A673 (cell line): ENCODE results near the gene PIAS4. TPM values are rescaled to one million over a fixed set of nuclear protein-coding genes. Genes with fewer than 3 reads are reported as not detected.
A peak's percentile ranks its signal among the peaks of the same experiment; 100 is the strongest.
"Not testable (repeated sequence)": the region's sequence is repeated elsewhere in the genome, so short reads cannot be mapped to it uniquely, and the experiment has no call there.

ENCODE experiments used
- BruUV-seq: library from RNA; stranded (reverse); fragments of 400-500 nt; replicated peaks from 2 replicates; lab custom pipeline; 2021; lab: Mats Ljungman, UMichigan
- CTCF ChIA-PET: fragments of 300-600 bp; sonication (Branson Sonifier 250); formaldehyde crosslinking; loops from one replicate; lab custom pipeline; 2022; ENCODE audit warnings: antibody characterized with exemption; lab: Charles Lee
- POLR2A ChIA-PET: fragments of 300-600 bp; sonication (Branson Sonifier 250); formaldehyde crosslinking; loops from one replicate; lab custom pipeline; 2022; ENCODE audit warnings: antibody characterized with exemption; ENCODE audit not compliant: low non-redundant PET; lab: Charles Lee
- DNase-seq: peaks from one replicate; pipeline ENCODE4 v3.0.0-alpha.2; 2015; ENCODE audit warnings: low spot score
- H3K27ac ChIP-seq: fragments of 200-600 bp; sonication (generic); 2 replicates; pipeline ENCODE4 v1.5.1; 2016; ENCODE audit warnings: mixed run types, low read depth, mild to moderate bottlenecking, mixed read lengths, antibody characterized with exemption, low read length; ENCODE audit not compliant: poor library complexity, severe bottlenecking
- H3K27me3 ChIP-seq: fragments of 200-600 bp; sonication (generic); replicated peaks from 2 replicates; pipeline ENCODE4 v1.6.1; 2017; ENCODE audit warnings: mixed run types, low read depth, mild to moderate bottlenecking, mixed read lengths, antibody characterized with exemption, low read length; ENCODE audit not compliant: insufficient read depth, poor library complexity
- H3K36me3 ChIP-seq: fragments of 200-600 bp; sonication (generic); 2 replicates; pipeline ENCODE4 v1.6.1; 2016; ENCODE audit warnings: mixed run types, mild to moderate bottlenecking, mixed read lengths, antibody characterized with exemption, low read length; ENCODE audit not compliant: insufficient read depth, poor library complexity, severe bottlenecking
- H3K4me1 ChIP-seq: fragments of 200-600 bp; sonication (generic); 2 replicates; pipeline ENCODE4 v1.6.1; 2017; ENCODE audit warnings: mixed run types, mild to moderate bottlenecking, mixed read lengths, antibody characterized with exemption, low read length; ENCODE audit not compliant: insufficient read depth, poor library complexity, severe bottlenecking
- H3K4me3 ChIP-seq: fragments of 200-600 bp; sonication (generic); 2 replicates; pipeline ENCODE4 v1.5.1; 2016; ENCODE audit warnings: low read depth, mixed run types, mild to moderate bottlenecking, mixed read lengths, low read length; ENCODE audit not compliant: poor library complexity, severe bottlenecking
- H3K9me3 ChIP-seq: fragments of 200-600 bp; sonication (generic); 2 replicates; pipeline ENCODE4 v1.6.1; 2016; ENCODE audit warnings: mixed run types, low read depth, mild to moderate bottlenecking, mixed read lengths, antibody characterized with exemption, low read length; ENCODE audit not compliant: poor library complexity, severe bottlenecking
- EZH2 ChIP-seq: fragments of 200-600 bp; sonication (generic); IDR thresholded peaks from 2 replicates; pipeline ENCODE4 v1.6.1; 2017; ENCODE audit warnings: borderline replicate concordance, low read depth, mild to moderate bottlenecking, mixed read lengths, antibody characterized with exemption, low read length; ENCODE audit not compliant: poor library complexity, severe bottlenecking
- intact Hi-C: fragments of 100-400 bp; cut with micrococcal nuclease; formaldehyde crosslinking; loops from one replicate; pipeline ENCODE4 v1.10.0; 2022; ENCODE audit not compliant: unreplicated experiment
- total RNA-seq: library from RNA; stranded (reverse); gene quantifications from 2 replicates; pipeline ENCODE4 v1.2.3, GENCODE V29; 2021
- TF ChIP-seq, protein P1 (sequence below): fragments of 300-800, 200-600 bp; sonication (generic); conservative IDR thresholded peaks from 2 replicates; pipeline ENCODE4 v1.5.1; 2017; ENCODE audit warnings: low read depth, mild to moderate bottlenecking, antibody characterized with exemption, low read length, moderate library complexity, mixed read lengths

PIAS4 gene
- total RNA-seq, 1 experiment from 2014 or later = 59.1 TPM

DNA sequence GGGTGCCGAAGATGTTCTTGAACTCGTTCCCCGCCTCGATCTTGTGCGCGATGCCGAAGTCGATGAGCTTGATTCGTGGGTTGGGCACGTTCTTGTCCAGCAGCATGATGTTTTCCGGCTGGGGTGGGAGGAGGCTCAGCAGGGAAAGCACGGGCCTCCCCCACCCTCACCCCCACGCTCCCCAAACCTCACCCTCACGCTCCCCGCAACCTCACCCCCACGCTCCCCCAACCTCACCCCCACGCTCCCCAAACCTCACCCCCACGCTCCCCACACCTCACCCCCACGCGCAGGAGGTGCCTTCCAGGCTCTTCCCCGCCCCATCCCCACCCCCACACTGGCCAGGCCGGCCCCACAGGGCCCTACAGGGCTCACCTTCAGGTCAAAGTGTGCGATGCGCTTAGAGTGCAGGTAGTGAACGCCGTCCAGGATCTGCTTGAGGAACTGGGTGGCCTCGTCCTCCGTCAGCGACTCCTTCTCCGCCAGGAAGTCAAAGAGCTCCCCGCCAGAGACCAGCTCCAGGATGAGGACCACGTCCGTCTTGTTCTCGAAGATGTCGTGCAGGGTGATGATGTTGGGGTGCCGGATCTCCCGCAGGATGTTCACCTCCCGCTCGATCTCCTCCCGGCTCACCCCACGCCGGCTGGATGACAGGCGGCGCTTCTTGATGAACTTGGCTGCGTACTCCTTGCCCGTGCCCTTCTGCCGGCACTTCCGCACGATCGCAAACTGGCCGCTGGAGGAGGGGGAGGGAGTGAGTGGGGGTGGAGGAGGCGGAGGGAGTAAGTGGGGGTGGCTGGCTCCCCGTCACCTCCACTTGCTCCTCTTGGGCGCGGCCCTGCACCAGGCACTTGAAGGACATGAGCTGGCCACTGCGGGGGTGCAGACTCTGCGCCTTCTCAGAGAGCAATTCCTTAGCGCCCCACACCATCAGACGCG is 43.0 kb upstream of the PIAS4 start:
- Histone ChIP-seq H3K27me3 (no peaks in the 10 kb centered on the region), H3K4me1 (peaks cover 16% of the 10 kb centered on the region), H3K27ac (no peak overlapping the region), H3K9me3 (no peaks in the 10 kb centered on the region), H3K36me3 (peaks cover 44% of the 10 kb centered on the region), H3K4me3 (no peak overlapping the region)
- CTCF ChIA-PET = no interaction called here
- BruUV-seq = no TSS peak
- DNase-seq = no peak
- intact Hi-C loops = no loop called here
- POLR2A ChIA-PET = no interaction called here
- TF ChIP-seq EZH2 = no peak

DNA sequence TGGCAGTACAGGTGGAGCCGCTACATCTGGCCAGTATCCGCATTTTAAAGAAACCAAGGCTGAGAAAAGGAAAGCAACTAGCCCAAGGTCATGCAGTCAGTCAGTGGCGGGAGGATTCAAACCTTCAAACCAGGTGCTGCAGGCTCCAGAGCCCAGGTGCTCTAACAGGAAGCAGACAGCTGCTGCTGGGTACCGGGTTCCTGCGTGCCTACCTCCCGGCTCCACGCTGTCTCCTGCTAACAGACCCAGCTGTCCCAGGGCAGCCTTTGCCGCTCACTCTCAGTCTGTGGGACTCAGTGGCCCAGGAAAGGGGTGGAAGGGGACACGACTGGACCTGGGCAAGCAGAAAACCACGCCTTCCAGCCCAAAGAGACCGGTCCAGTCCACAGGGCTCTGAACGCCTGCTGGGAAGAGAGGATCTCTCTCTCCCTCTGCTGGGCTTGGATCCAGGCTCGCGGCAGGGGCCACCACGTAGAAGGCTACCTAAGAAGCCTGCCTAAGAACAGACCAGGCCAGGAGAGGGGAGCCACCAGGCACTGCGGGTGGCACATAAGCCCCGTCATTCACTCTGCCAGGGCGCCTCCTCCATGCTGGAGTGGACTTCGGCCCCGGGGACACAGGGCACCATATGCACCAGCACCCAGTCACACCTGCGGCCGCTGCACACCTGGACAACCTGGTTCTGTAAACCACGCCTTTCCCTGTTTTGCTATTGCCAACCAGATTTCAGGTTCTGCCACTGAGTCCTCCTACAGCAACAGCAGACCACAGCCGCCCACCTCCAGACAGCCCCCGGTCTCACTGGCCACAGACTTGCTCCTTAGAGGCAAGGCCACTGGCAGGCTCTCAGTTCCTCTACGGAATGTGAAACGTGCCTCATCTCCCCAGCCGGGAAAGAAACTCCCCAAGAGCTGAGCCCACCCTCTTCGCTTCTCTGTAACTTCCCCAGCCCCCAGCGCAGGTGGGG is 41.2 kb upstream of the PIAS4 start:
- no peak for DNase-seq
- BruUV-seq = no TSS peak
- ChIA-PET POLR2A (no interaction called here), CTCF (no interaction called here)
- TF ChIP-seq EZH2 = no peak
- TF ChIP-seq, protein P1, sequence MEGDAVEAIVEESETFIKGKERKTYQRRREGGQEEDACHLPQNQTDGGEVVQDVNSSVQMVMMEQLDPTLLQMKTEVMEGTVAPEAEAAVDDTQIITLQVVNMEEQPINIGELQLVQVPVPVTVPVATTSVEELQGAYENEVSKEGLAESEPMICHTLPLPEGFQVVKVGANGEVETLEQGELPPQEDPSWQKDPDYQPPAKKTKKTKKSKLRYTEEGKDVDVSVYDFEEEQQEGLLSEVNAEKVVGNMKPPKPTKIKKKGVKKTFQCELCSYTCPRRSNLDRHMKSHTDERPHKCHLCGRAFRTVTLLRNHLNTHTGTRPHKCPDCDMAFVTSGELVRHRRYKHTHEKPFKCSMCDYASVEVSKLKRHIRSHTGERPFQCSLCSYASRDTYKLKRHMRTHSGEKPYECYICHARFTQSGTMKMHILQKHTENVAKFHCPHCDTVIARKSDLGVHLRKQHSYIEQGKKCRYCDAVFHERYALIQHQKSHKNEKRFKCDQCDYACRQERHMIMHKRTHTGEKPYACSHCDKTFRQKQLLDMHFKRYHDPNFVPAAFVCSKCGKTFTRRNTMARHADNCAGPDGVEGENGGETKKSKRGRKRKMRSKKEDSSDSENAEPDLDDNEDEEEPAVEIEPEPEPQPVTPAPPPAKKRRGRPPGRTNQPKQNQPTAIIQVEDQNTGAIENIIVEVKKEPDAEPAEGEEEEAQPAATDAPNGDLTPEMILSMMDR = no peak
- Histone ChIP-seq H3K9me3 (no peaks in the 10 kb centered on the region), H3K27ac (peak overlapping the region; percentile 23), H3K36me3 (peaks cover 44% of the 10 kb centered on the region), H3K27me3 (no peaks in the 10 kb centered on the region), H3K4me1 (peaks cover 20% of the 10 kb centered on the region), H3K4me3 (no peak overlapping the region)
- intact Hi-C loops = no loop called here

DNA sequence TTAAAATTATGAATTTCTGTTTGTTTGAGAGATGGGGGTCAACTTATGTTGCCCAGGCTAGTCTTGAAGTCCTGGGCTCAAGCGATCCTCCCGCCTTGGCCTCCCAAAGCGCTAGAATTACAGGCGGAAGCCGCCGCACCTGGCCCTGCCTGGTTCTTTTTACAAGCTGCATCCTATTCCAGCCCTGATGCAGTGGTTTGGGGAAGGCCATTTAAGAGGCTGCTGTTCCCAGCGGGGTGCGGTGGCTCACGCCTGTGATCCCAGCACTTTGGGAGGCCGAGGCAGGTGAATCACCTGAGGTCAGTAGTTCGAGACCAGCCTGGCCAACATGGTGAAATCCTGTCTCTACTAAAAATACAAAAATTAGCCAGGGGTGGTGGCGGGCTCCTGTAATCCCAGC is 39.6 kb upstream of the PIAS4 start:
- peak overlapping the region; percentile 94 for H3K27ac ChIP-seq
- H3K4me3 ChIP-seq, intact Hi-C loops, H3K27me3 ChIP-seq, H3K9me3 ChIP-seq, DNase-seq, BruUV-seq: not testable (repeated sequence)
- H3K4me1 ChIP-seq = peaks cover 20% of the 10 kb centered on the region
- peaks cover 40% of the 10 kb centered on the region for H3K36me3 ChIP-seq
- POLR2A ChIA-PET = interaction anchor here (0.6 to 1.2 kb wide), 3 partner anchors 11 to 279 kb away, joined by 3 to 8 read pairs (median 5); partner anchors contain the start of genes EEF2 and YJU2
- CTCF ChIA-PET = interaction anchor here (0.6 kb wide), 1 partner anchor 171 kb away, joined by 6 read pairs; no protein-coding TSS in a partner anchor
